K562 (cell line): ENCODE data around the gene HES3. TPM values are rescaled to one million over a fixed set of nuclear protein-coding genes. Genes with fewer than 3 reads are reported as not detected.

Source experiments
- CBX3 ChIP-seq, 2 experiments: IDR thresholded peaks; 1 replicate in 1 of 2; 2 replicates in 1 of 2; pipeline ENCODE4 v1.6.1; 2012; ENCODE audit warnings: inconsistent platforms in 2 of 2, low read length in 2 of 2, borderline replicate concordance in 1 of 2, control low read depth in 1 of 2
- CHD1 ChIP-seq: fragments of 200-600 bp; sonication (generic); IDR thresholded peaks from one replicate; pipeline ENCODE4 v1.6.1; 2012; ENCODE audit warnings: mild to moderate bottlenecking, moderate library complexity, low read length, inconsistent platforms
- HDAC1 ChIP-seq, 2 experiments: fragments of 450-650 bp; IDR thresholded peaks; 2 replicates each; pipeline ENCODE4 v1.6.1; 2016 to 2017; ENCODE audit warnings: inconsistent platforms in 1 of 2, mild to moderate bottlenecking in 1 of 2, moderate library complexity in 1 of 2
- HDAC2 ChIP-seq: fragments of 450-650 bp; IDR thresholded peaks from 2 replicates; pipeline ENCODE4 v1.6.1; 2016; ENCODE audit warnings: mild to moderate bottlenecking
- KDM1A ChIP-seq, 2 experiments: fragments of 450-650 bp; IDR thresholded peaks; 2 replicates each; pipeline ENCODE4 v1.6.1; 2016; ENCODE audit warnings: mild to moderate bottlenecking in 2 of 2
- MAZ ChIP-seq, 2 experiments: fragments of 450-650 bp in 1 of 2; sonication (generic) in 1 of 2; formaldehyde crosslinking; IDR thresholded peaks in 1 of 2; conservative IDR thresholded peaks in 1 of 2; 2 replicates each; pipeline versions ENCODE4 v1.4.0 to v1.5.0; 2020; ENCODE audit warnings: mild to moderate bottlenecking in 1 of 2, missing genetic modification reagents in 1 of 2
- RCOR1 ChIP-seq, 2 experiments: IDR thresholded peaks; 2 replicates each; pipeline ENCODE4 v1.6.1; 2012; ENCODE audit warnings: low read depth in 2 of 2, low read length in 2 of 2, borderline replicate concordance in 1 of 2, improper control_type of control experiment in 1 of 2
- SIN3A ChIP-seq, 2 experiments: fragments of 150-350 bp in 1 of 2; IDR thresholded peaks; 2 replicates each; pipeline ENCODE4 v1.6.1; 2011 to 2016; ENCODE audit warnings: borderline replicate concordance in 2 of 2, low read depth in 2 of 2, low read length in 2 of 2, mild to moderate bottlenecking in 2 of 2, moderate library complexity in 2 of 2; ENCODE audit not compliant: control insufficient read depth in 1 of 2
- SP1 ChIP-seq: sonication (generic); formaldehyde crosslinking; IDR thresholded peaks from 2 replicates; pipeline ENCODE4 v1.8.1; 2022; ENCODE audit warnings: mild to moderate bottlenecking, missing genetic modification reagents
- TOE1 ChIP-seq, 2 experiments: fragments of 450-650 bp in 1 of 2; sonication (generic) in 1 of 2; formaldehyde crosslinking in 1 of 2; IDR thresholded peaks; 2 replicates each; pipeline versions ENCODE4 v1.7.1 to v1.8.0; 2016 to 2022; ENCODE audit warnings: borderline replicate concordance in 2 of 2, mild to moderate bottlenecking in 2 of 2, antibody characterized with exemption in 1 of 2, inconsistent platforms in 1 of 2, low read depth in 1 of 2, missing genetic modification reagents in 1 of 2, moderate library complexity in 1 of 2
- ZFP36 ChIP-seq: fragments of 150-350 bp; IDR thresholded peaks from 2 replicates; pipeline ENCODE4 v1.6.1; 2018; ENCODE audit warnings: low read length, low read depth; ENCODE audit not compliant: partially characterized antibody
- ZNF282 ChIP-seq: sonication (generic); formaldehyde crosslinking; IDR thresholded peaks from 2 replicates; pipeline ENCODE4 v1.8.1; 2023; ENCODE audit warnings: missing genetic modification reagents
- ZNF324 ChIP-seq: fragments of 250-450 bp; sonication (Bioruptor Pico); IDR thresholded peaks from 2 replicates; pipeline ENCODE4 v1.4.0; 2020; ENCODE audit warnings: mild to moderate bottlenecking
- polyA plus RNA-seq, 8 experiments: library from polyadenylated mRNA; depleted of rRNA in 4 of 8; stranded (reverse) in 5 of 8; unstranded in 3 of 8; fragments of >200 nt; fragmentation: Nextera tagmentation in 2 of 8; fragmentation: Illumina TruSeq in 1 of 8; extraction: Ambion mirVana in 2 of 8; extraction: Trizol in 1 of 8; gene quantifications; 2 replicates each; pipeline versions ENCODE4 v1.2.1 to v1.2.3, GENCODE V29; 2011 to 2014; ENCODE audit warnings: inconsistent platforms in 1 of 8, missing spikeins in 1 of 8
- total RNA-seq, 7 experiments: library from RNA; depleted of rRNA in 6 of 7; stranded (reverse); fragments of >200 nt in 6 of 7; fragmentation: Illumina TruSeq in 2 of 7; extraction: Trizol in 2 of 7; gene quantifications; 2 replicates each; pipeline versions ENCODE4 v1.2.1 to v1.2.3, GENCODE V29; 2011 to 2021; ENCODE audit warnings: low replicate concordance in 1 of 7
- TF ChIP-seq, protein P1 (sequence below): fragments of 450-650 bp; IDR thresholded peaks from 2 replicates; pipeline ENCODE4 v1.6.1; 2014; ENCODE audit warnings: low read depth, mild to moderate bottlenecking, moderate library complexity, borderline replicate concordance
- TF ChIP-seq, protein P2 (sequence below): sonication (generic); formaldehyde crosslinking; IDR thresholded peaks from 2 replicates; pipeline ENCODE4 v1.8.1; 2023; ENCODE audit warnings: missing genetic modification reagents, mild to moderate bottlenecking, borderline replicate concordance
- TF ChIP-seq, protein P3 (sequence below): conservative IDR thresholded peaks from 2 replicates; pipeline ENCODE4 v1.6.1; 2011; ENCODE audit warnings: low read depth, mild to moderate bottlenecking, low read length; ENCODE audit not compliant: control insufficient read depth

HES3 gene
- total and polyA plus RNA-seq, 9 of the 15 experiments (the other 6 are each of a cell fraction or from before 2014, with no cell fraction given), result not detected

DNA sequence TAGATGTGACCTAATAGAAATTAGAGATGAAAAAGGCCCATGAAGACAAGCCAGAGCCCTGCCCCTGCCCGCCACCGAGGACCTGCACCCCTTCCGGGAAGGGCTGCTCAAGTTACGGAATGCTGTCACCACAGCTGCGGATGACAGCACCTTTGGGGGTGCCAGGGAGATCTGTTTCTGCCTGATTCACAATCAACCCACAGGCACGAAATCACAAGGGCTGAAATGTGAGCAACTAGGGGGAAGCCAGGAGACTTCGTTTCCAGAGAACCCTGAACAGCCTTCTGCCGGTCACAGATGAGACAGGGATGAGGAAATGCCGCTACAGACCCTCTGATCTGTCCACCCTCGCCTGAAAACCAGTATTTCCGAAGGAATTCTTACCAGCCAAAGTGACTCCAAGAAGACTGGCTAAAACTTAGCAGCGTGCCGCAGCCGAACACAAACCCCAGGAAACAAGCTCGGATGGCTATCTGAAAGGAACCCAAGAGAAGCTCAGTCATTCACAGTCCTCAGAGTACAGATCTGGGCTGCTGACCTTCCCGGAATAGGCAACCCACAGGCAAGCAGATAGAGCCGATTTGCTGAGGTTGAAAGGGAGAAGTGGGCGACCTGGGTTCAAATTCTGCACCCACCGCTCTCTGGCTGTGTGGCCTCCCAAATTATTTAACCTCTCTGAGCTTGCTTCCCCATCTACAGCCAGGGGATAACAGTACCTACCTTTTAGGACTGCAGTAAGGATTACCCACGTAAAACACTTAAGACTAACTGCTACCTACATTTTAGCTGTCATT lies 9.3 kb upstream of the HES3 start (continued):
- TF ChIP-seq TOE1 (IDR thresholded peaks at IDR 0.05; ENCODE audit: borderline replicate concordance), result no peak
- TF ChIP-seq TOE1 (CRISPR knock-in tag; IDR thresholded peaks at IDR 0.05; ENCODE audit: borderline replicate concordance, low read depth), result 0 out of 2 replicates have a peak, but pooled peaks have one; percentile 48
- 0 out of 2 replicates have a peak, but pooled peaks have one; percentile 65 for TF ChIP-seq SP1 (CRISPR knock-in tag)
- TF ChIP-seq CHD1, result peak; percentile 41
- TF ChIP-seq RCOR1 (IDR thresholded peaks at IDR 0.05; ENCODE audit: borderline replicate concordance in 1 of 2, low read depth in 2 of 2, low read length in 2 of 2), result peak in 1 of 2 experiments; percentile 67; a peak in 1 of 4 replicates
- TF ChIP-seq, protein P1, sequence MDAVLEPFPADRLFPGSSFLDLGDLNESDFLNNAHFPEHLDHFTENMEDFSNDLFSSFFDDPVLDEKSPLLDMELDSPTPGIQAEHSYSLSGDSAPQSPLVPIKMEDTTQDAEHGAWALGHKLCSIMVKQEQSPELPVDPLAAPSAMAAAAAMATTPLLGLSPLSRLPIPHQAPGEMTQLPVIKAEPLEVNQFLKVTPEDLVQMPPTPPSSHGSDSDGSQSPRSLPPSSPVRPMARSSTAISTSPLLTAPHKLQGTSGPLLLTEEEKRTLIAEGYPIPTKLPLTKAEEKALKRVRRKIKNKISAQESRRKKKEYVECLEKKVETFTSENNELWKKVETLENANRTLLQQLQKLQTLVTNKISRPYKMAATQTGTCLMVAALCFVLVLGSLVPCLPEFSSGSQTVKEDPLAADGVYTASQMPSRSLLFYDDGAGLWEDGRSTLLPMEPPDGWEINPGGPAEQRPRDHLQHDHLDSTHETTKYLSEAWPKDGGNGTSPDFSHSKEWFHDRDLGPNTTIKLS, result 0 out of 2 replicates have a peak, but pooled peaks have one; percentile 14
- no peak for TF ChIP-seq ZNF324 (CRISPR knock-in tag)
- TF ChIP-seq ZFP36, result peak; percentile 87
- peak in 1 of 2 experiments; percentile 26; a peak in 1 of 4 replicates for TF ChIP-seq HDAC1 (IDR thresholded peaks at IDR 0.05)
- peak; percentile 82; the same call in 1 of the 2 replicates for TF ChIP-seq HDAC2
- TF ChIP-seq ZNF282 (CRISPR knock-in tag), result peak; percentile 57; the same call in 1 of the 2 replicates
- TF ChIP-seq, protein P2, sequence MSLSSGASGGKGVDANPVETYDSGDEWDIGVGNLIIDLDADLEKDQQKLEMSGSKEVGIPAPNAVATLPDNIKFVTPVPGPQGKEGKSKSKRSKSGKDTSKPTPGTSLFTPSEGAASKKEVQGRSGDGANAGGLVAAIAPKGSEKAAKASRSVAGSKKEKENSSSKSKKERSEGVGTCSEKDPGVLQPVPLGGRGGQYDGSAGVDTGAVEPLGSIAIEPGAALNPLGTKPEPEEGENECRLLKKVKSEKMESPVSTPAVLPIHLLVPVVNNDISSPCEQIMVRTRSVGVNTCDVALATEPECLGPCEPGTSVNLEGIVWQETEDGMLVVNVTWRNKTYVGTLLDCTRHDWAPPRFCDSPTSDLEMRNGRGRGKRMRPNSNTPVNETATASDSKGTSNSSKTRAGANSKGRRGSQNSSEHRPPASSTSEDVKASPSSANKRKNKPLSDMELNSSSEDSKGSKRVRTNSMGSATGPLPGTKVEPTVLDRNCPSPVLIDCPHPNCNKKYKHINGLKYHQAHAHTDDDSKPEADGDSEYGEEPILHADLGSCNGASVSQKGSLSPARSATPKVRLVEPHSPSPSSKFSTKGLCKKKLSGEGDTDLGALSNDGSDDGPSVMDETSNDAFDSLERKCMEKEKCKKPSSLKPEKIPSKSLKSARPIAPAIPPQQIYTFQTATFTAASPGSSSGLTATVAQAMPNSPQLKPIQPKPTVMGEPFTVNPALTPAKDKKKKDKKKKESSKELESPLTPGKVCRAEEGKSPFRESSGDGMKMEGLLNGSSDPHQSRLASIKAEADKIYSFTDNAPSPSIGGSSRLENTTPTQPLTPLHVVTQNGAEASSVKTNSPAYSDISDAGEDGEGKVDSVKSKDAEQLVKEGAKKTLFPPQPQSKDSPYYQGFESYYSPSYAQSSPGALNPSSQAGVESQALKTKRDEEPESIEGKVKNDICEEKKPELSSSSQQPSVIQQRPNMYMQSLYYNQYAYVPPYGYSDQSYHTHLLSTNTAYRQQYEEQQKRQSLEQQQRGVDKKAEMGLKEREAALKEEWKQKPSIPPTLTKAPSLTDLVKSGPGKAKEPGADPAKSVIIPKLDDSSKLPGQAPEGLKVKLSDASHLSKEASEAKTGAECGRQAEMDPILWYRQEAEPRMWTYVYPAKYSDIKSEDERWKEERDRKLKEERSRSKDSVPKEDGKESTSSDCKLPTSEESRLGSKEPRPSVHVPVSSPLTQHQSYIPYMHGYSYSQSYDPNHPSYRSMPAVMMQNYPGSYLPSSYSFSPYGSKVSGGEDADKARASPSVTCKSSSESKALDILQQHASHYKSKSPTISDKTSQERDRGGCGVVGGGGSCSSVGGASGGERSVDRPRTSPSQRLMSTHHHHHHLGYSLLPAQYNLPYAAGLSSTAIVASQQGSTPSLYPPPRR (CRISPR knock-in tag), result 0 out of 2 replicates have a peak, but pooled peaks have one; percentile 31
- peak in 1 of 2 experiments; percentile 33; a peak in 1 of 4 replicates for TF ChIP-seq SIN3A (IDR thresholded peaks at IDR 0.05; ENCODE audit: borderline replicate concordance in 2 of 2, control insufficient read depth in 1 of 2, low read depth in 2 of 2, low read length in 2 of 2)
- 0 out of 3 replicates have a peak, but pooled peaks of 1 of the 2 experiments have one; percentile 47 for TF ChIP-seq CBX3 (IDR thresholded peaks at IDR 0.05; ENCODE audit: borderline replicate concordance in 1 of 2, low read length in 2 of 2)
- TF ChIP-seq, protein P3, sequence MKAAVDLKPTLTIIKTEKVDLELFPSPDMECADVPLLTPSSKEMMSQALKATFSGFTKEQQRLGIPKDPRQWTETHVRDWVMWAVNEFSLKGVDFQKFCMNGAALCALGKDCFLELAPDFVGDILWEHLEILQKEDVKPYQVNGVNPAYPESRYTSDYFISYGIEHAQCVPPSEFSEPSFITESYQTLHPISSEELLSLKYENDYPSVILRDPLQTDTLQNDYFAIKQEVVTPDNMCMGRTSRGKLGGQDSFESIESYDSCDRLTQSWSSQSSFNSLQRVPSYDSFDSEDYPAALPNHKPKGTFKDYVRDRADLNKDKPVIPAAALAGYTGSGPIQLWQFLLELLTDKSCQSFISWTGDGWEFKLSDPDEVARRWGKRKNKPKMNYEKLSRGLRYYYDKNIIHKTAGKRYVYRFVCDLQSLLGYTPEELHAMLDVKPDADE, result 0 out of 2 replicates have a peak, but pooled peaks have one; percentile 38
- TF ChIP-seq MAZ (CRISPR knock-in tag; conservative IDR thresholded peaks at IDR 0.05 in 1 of 2, IDR thresholded peaks at IDR 0.05 in 1 of 2), result 0 out of 4 replicates have a peak, but pooled peaks of 1 of the 2 experiments have one; percentile 13
- TF ChIP-seq KDM1A (IDR thresholded peaks at IDR 0.05), result peak; percentile 81 to 88; a peak in 3 of 4 replicates
